ENCODE data around the gene ST7. TPM values are rescaled to one million over a fixed set of nuclear protein-coding genes. Genes with fewer than 3 reads are reported as not detected.
"Not testable (repeated sequence)": the region's sequence is repeated elsewhere in the genome, so short reads cannot be mapped to it uniquely, and the experiment has no call there.

Gene ST7
- total and polyA plus RNA-seq, 2 donors from 2014 or later = 21.5 to 29.8 TPM

GRCh38 chr7:117021986-117022385 lies 68.7 kb downstream of the ST7 start:
- Histone ChIP-seq H3K9ac (ENCODE audit: low read length in 3 of 3) (no peak overlapping the region), H3K9me3 (ENCODE audit: control insufficient read depth in 2 of 3, insufficient read depth in 1 of 3, low read length in 3 of 3) (no peaks in the 10 kb centered on the region), H3K4me3 (ENCODE audit: low read length in 3 of 3) (peak overlapping the region in 1 of 3 donors; percentile 32), H3K4me1 (ENCODE audit: control insufficient read depth in 2 of 3, insufficient read depth in 2 of 3, low read depth in 1 of 3, low read length in 3 of 3) (peaks cover 0 to 2% (median 0%) of the 10 kb centered on the region in 3 donors), H3K36me3 (ENCODE audit: control insufficient read depth in 2 of 3, insufficient read depth in 3 of 3, low read length in 3 of 3) (no peaks in the 10 kb centered on the region), H3K27me3 (ENCODE audit: control insufficient read depth, insufficient read depth, low read length) (no peaks in the 10 kb centered on the region), H3K27ac (ENCODE audit: low read depth in 2 of 2, low read length in 2 of 2) (no peak overlapping the region)
- intact Hi-C loops (cut with DNase I) = no loop called here
- no peak for DNase-seq
- TF ChIP-seq, protein P1, sequence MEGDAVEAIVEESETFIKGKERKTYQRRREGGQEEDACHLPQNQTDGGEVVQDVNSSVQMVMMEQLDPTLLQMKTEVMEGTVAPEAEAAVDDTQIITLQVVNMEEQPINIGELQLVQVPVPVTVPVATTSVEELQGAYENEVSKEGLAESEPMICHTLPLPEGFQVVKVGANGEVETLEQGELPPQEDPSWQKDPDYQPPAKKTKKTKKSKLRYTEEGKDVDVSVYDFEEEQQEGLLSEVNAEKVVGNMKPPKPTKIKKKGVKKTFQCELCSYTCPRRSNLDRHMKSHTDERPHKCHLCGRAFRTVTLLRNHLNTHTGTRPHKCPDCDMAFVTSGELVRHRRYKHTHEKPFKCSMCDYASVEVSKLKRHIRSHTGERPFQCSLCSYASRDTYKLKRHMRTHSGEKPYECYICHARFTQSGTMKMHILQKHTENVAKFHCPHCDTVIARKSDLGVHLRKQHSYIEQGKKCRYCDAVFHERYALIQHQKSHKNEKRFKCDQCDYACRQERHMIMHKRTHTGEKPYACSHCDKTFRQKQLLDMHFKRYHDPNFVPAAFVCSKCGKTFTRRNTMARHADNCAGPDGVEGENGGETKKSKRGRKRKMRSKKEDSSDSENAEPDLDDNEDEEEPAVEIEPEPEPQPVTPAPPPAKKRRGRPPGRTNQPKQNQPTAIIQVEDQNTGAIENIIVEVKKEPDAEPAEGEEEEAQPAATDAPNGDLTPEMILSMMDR (IDR thresholded peaks at IDR 0.05; ENCODE audit: borderline replicate concordance, extremely low read depth, insufficient read depth) = no peak
- FAIRE-seq = no peak

- no peaks in the 10 kb centered on the region for H3K9me3 ChIP-seq (ENCODE audit: control insufficient read depth in 2 of 3, insufficient read depth in 1 of 3, low read length in 3 of 3)
- peaks cover 0 to 2% (median 0%) of the 10 kb centered on the region in 3 donors for H3K4me1 ChIP-seq (ENCODE audit: control insufficient read depth in 2 of 3, insufficient read depth in 2 of 3, low read depth in 1 of 3, low read length in 3 of 3)
- H3K9ac ChIP-seq (ENCODE audit: low read length in 3 of 3) = no peak overlapping the region
- H3K27me3 ChIP-seq (ENCODE audit: control insufficient read depth, insufficient read depth, low read length) = no peaks in the 10 kb centered on the region
- no peak overlapping the region for H3K4me3 ChIP-seq (ENCODE audit: low read length in 3 of 3)
- no peak overlapping the region for H3K27ac ChIP-seq (ENCODE audit: low read depth in 2 of 2, low read length in 2 of 2)
- TF ChIP-seq, protein P1 (IDR thresholded peaks at IDR 0.05; ENCODE audit: borderline replicate concordance, extremely low read depth, insufficient read depth) = no peak
- no peak for FAIRE-seq
- intact Hi-C loops (cut with DNase I) = no loop called here
- DNase-seq = no peak
- H3K36me3 ChIP-seq (ENCODE audit: control insufficient read depth in 2 of 3, insufficient read depth in 3 of 3, low read length in 3 of 3) = no peaks in the 10 kb centered on the region
These were observed 70.1 kb downstream of the ST7 start for GRCh38 chr7:117023325-117023854.

- FAIRE-seq (no peak), DNase-seq (no peak)
- Histone ChIP-seq H3K9ac (ENCODE audit: low read length in 3 of 3) (no peak overlapping the region), H3K36me3 (ENCODE audit: control insufficient read depth in 2 of 3, insufficient read depth in 3 of 3, low read length in 3 of 3) (no peaks in the 10 kb centered on the region), H3K27me3 (ENCODE audit: control insufficient read depth, insufficient read depth, low read length) (no peaks in the 10 kb centered on the region), H3K27ac (ENCODE audit: low read depth in 2 of 2, low read length in 2 of 2) (no peak overlapping the region), H3K9me3 (ENCODE audit: control insufficient read depth in 2 of 3, insufficient read depth in 1 of 3, low read length in 3 of 3) (peaks cover 0 to 6% (median 0%) of the 10 kb centered on the region in 3 donors), H3K4me3 (ENCODE audit: low read length in 3 of 3) (no peak overlapping the region), H3K4me1 (ENCODE audit: control insufficient read depth in 2 of 3, insufficient read depth in 2 of 3, low read depth in 1 of 3, low read length in 3 of 3) (peaks cover 0 to 2% (median 0%) of the 10 kb centered on the region in 3 donors)
- intact Hi-C loops (cut with DNase I) = no loop called here
- TF ChIP-seq, protein P1 (IDR thresholded peaks at IDR 0.05; ENCODE audit: borderline replicate concordance, extremely low read depth, insufficient read depth) = no peak
These were observed 71.5 kb downstream of the ST7 start for GRCh38 chr7:117024811-117025210.

- DNase-seq (no peak), FAIRE-seq (no peak)
- no peaks in the 10 kb centered on the region for H3K27me3 ChIP-seq (ENCODE audit: control insufficient read depth, insufficient read depth, low read length)
- TF ChIP-seq, protein P1 (IDR thresholded peaks at IDR 0.05; ENCODE audit: borderline replicate concordance, extremely low read depth, insufficient read depth) = no peak
- H3K4me1 ChIP-seq (ENCODE audit: control insufficient read depth in 2 of 3, insufficient read depth in 2 of 3, low read depth in 1 of 3, low read length in 3 of 3) = no peaks in the 10 kb centered on the region
- peaks cover 0 to 16% (median 2%) of the 10 kb centered on the region in 3 donors for H3K9me3 ChIP-seq (ENCODE audit: control insufficient read depth in 2 of 3, insufficient read depth in 1 of 3, low read length in 3 of 3)
- no peaks in the 10 kb centered on the region for H3K36me3 ChIP-seq (ENCODE audit: control insufficient read depth in 2 of 3, insufficient read depth in 3 of 3, low read length in 3 of 3)
- H3K9ac ChIP-seq (ENCODE audit: low read length in 3 of 3) = no peak overlapping the region
- no peak overlapping the region for H3K27ac ChIP-seq (ENCODE audit: low read depth in 2 of 2, low read length in 2 of 2)
- intact Hi-C loops (cut with DNase I) = no loop called here
- no peak overlapping the region for H3K4me3 ChIP-seq (ENCODE audit: low read length in 3 of 3)
These were observed 72.6 kb downstream of the ST7 start for GRCh38 chr7:117025891-117026290.

DNA sequence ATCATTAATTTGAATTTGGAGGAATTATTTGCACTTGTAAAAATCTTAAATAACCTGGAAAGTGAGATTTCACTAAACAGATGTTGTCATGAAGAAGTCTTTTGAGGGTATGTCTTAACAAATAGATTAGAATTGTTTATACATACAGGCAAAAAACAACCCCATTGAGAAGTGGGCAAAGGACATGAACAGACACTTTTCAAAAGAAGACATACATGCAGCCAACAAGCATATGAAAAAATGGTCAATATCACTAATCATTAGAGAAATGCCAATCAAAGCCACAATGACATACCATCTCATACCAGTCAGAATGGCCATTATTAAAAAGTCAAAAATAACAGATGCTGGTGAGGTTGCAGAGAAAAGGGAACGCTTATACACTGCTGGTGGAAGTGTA lies 77.0 kb downstream of the ST7 start:
- H3K36me3 ChIP-seq (ENCODE audit: control insufficient read depth in 2 of 3, insufficient read depth in 3 of 3, low read length in 3 of 3); H3K27ac ChIP-seq (ENCODE audit: low read depth in 2 of 2, low read length in 2 of 2); H3K4me3 ChIP-seq (ENCODE audit: low read length in 3 of 3); H3K27me3 ChIP-seq (ENCODE audit: control insufficient read depth, insufficient read depth, low read length); H3K9ac ChIP-seq (ENCODE audit: low read length in 3 of 3); DNase-seq; H3K4me1 ChIP-seq (ENCODE audit: control insufficient read depth in 2 of 3, insufficient read depth in 2 of 3, low read depth in 1 of 3, low read length in 3 of 3); intact Hi-C loops (cut with DNase I); FAIRE-seq: not testable (repeated sequence)
- H3K9me3 ChIP-seq (ENCODE audit: control insufficient read depth in 2 of 3, insufficient read depth in 1 of 3, low read length in 3 of 3) = peaks cover 0 to 17% (median 2%) of the 10 kb centered on the region in 3 donors

All from kidney (tissue), 14 donors.